ENCODE measurements around the gene BDKRB1.

The BDKRB1 gene

GRCh38 chr14:96281486-96281885 is 25.5 kb downstream of the BDKRB1 start:
- DNase-seq (ENCODE audit: low spot score), result no peak

- no peak for DNase-seq (ENCODE audit: low spot score)
Measured at GRCh38 chr14:96284008-96284407, 28.0 kb downstream of the BDKRB1 start.

GRCh38 chr14:96284430-96284829 is 28.4 kb downstream of the BDKRB1 start:
- no peak for DNase-seq (ENCODE audit: low spot score)

- peak; percentile 63 for DNase-seq (ENCODE audit: low spot score)
Measured at GRCh38 chr14:96285667-96286066, 29.7 kb downstream of the BDKRB1 start.

- no peak for DNase-seq (ENCODE audit: low spot score)
Measured at GRCh38 chr14:96286251-96286650, 30.2 kb downstream of the BDKRB1 start.

GRCh38 chr14:96287856-96288255 is 31.8 kb downstream of the BDKRB1 start:
- no peak for DNase-seq (ENCODE audit: low spot score)

- no peak for DNase-seq (ENCODE audit: low spot score)
Measured at GRCh38 chr14:96294246-96294645, 38.2 kb downstream of the BDKRB1 start.

- DNase-seq (ENCODE audit: low spot score), result no peak
Measured at GRCh38 chr14:96297000-96297399, 41.0 kb downstream of the BDKRB1 start.

- DNase-seq (ENCODE audit: low spot score), result no peak
Measured at GRCh38 chr14:96297997-96298515, 42.0 kb downstream of the BDKRB1 start.

- DNase-seq (ENCODE audit: low spot score), result no peak
Measured at GRCh38 chr14:96299441-96299840, 43.4 kb downstream of the BDKRB1 start.

GRCh38 chr14:96303981-96304380 is 48.0 kb downstream of the BDKRB1 start:
- DNase-seq (ENCODE audit: low spot score), result no peak

- DNase-seq (ENCODE audit: low spot score), result no peak
Measured at GRCh38 chr14:96304956-96305355, 48.9 kb downstream of the BDKRB1 start.

GRCh38 chr14:96307434-96307833 is 51.4 kb downstream of the BDKRB1 start:
- DNase-seq (ENCODE audit: low spot score), result no peak

GRCh38 chr14:96309133-96309895 is 53.3 kb downstream of the BDKRB1 start:
- DNase-seq (ENCODE audit: low spot score), result no peak

- no peak for DNase-seq (ENCODE audit: low spot score)
Measured at GRCh38 chr14:96309896-96310330, 53.9 kb downstream of the BDKRB1 start.

- DNase-seq (ENCODE audit: low spot score), result no peak
Measured at GRCh38 chr14:96310906-96311305, 54.9 kb downstream of the BDKRB1 start.

Small RNAs within 50 kb of the gene (small RNA-seq; reads per million reads assigned to genes)
- 0 reads per million in 2 experiments for gene CKS1BP1

Data from SK-N-DZ (cell line).